NCI-H345 (cell line): Measurements from ENCODE around the gene HSPB2.

Source experiments
- DNase-seq: peaks from one replicate; lab custom pipeline; 2025; lab: John Stamatoyannopoulos, UW

HSPB2 gene

GRCh38 chr11:111939836-111940604 lies 27.5 kb downstream of the HSPB2 start:
- no peak for DNase-seq

DNA sequence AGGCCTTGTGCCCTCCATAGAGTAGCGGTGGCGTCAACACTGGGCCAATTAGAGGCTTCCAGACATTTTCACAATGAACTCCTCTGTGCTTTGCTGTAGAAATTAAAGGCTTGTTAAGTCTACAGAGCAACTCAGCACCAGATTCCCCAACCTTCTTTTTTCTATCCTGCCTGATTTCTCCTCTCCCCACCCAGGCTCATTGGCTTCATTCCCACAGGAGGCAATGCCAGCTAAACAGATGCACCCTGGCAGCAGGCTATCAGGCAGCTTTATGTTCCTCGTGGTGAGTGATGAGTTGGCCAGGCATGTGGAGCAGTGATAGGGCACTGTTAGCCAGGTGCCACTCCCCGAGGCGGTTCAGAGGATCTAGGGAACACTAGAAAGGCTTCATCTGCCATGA lies 29.4 kb downstream of the HSPB2 start:
- no peak for DNase-seq

DNA sequence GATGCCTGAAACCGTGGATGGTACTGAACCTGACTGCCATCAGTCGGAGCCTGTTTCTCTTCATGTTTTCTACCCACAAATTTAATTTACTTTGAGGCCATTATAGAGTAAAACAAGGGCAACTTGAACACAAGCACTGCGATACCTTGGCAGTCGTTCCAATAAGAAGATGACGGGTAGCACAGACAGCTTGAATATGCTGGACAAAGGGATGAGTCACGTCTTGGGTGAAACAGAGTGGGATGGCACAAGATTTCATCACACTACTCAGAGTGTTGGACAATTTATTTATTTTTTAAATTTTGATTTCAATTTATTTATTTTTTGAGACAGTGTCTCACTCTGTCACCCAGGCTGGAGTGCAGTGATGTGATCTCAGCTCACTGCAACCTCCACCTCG lies 30.3 kb downstream of the HSPB2 start:
- DNase-seq, result no peak

DNA sequence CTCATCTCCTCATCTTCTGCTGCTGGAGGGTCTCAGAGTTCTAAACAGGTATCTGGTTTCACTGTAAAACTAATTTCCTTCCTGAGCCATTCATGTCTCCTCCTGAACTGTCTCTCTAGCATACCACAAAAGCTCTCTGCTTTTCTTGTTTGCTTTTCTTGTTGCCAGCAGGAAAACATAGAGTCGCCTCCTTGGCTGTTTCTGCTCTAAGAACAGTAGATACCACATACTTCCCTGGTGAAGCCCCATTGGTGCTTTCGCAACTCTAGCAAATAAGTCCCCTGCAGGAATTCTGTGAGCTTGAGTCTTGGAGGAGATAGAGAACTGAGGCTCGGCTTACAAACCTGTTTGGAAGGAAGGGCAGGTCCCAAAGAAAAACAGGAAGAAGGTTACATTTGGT lies 31.6 kb downstream of the HSPB2 start:
- DNase-seq, result no peak

DNA sequence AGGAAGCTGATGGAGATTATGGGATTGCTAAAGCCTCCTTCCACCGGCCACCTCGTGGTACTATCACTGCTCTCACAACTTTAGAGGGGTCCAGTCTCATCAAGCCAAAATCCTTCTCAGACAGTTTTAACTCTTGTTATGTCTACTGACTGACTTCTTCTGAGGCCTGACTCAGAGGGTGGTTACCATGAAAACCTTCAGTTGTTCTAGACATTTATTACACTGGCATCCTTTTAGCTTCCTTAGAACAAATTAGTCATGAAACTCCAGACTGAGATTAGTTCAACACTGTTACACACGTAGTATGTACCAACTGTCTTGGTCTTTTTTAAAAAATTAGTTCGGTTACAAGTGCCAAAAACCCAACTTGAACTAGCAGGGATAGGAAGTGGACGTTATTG lies 32.1 kb downstream of the HSPB2 start:
- DNase-seq, result no peak

DNA sequence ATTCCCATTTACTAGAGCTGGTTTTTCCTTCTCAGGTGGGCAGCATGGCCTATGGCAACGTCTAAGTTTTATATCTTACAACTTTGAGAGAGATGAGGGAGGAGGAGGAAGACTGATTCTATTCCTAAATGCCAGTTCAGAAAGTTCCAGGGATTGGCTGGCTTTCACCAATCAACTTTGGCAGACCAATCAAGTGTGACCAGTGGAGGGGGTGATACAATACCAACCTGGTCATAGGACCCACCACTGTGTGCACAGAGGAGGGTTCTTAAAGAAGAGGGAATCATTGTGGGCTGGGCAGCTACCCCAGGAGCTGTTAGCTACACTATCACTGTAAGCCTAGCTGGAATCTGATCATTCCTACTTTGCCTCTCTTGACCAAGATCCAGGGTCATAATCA lies 32.7 kb downstream of the HSPB2 start:
- DNase-seq, result no peak

DNA sequence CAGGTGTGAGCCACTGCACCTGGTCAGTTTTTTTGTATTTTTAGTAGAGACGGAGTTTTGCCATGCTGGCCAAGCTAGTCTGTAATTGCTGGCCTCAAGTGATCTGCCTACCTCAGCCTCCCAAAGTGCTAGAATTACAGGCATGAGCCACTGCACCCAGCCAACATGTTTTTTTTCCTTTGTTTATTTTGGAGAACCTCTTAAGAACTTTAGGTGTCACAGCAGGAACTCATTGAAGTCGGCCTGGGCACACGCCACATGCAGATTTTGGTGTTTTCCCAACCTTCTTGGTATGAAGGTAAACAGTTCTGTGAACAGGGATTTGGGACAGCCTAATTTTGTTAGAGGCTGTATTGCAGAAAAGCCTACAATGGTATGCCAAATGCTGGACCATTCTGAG lies 34.0 kb downstream of the HSPB2 start:
- DNase-seq, result no peak

DNA sequence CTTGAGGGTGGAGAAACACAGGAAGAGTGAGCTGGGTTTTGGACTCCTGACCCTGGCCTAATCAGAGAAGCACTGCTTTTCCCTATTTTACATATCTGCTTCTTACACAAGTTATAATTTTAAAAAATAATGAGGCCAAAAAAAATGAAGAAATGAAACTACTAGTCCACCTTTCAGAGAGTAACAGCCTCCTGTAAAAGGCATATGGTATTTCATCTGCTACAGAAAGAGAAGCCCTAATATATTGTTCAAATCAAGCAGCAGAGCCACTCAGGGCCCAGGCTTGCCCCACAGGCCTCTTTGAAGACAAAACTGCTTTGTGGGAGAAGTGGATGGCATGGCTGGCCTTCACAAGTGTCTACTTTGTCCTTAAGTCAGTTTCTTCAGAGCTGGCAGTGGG lies 34.6 kb downstream of the HSPB2 start:
- no peak for DNase-seq

DNA sequence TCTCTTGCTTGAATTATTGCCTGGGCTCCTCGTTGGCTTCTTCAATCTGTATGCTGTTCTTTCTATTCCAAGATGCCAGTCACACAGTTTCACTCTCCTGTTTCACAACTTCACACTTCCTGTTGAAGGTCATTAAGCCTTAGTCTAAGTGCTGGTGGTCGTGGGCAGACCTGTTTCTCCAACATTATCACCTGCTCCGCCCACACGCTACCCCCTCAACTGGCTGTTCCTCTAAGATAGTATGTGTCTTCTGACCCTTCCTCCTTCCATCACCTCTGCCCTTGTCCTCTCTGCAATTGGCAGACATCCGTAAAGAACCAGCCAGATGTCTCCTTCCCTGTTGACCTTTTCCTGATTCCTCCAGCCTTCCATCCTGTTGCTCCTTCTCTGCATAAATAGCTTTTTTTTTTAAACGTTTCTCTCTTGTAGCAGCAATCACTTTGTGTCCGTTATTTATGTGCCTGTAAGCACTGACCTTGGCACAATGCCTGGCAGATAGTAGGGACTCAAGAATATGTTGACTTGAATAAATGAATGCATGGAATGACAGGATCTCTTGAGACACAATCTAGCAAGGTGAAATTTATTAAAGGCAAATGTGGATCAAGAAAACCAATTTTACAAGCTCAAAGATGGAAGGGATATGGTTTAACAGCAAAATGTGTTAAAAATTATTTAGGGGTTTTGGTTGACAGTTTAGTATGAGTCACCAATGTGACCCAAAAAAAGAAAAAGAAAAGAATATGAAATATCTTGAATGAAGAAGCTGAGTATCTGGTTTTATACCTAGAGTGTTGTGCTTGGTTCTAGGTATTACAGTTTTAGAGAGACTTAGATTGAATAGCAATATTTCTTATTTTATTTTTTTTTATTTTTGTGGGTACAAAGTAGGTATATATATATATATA lies 37.2 kb downstream of the HSPB2 start:
- no peak for DNase-seq

DNA sequence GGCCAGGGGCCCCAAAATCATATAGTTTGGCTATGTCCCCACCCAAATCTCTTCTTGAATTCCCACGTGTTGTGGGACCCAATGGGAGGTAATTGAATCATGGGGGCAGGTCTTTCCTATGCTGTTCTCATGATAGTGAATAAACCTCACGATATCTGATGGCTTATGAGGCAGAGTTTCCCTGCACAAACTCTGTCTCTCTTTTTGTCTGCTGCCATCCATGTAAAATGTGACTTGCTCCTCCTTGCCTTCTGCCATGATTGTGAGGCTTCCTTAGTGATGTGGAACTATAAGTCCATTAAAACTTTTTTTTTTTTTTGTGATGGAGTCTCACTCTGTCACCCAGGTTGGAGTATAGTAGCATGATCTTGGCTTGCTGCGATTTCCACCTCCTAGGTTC lies 39.0 kb downstream of the HSPB2 start:
- DNase-seq, result no peak

GRCh38 chr11:111954154-111954553 lies 41.6 kb downstream of the HSPB2 start:
- no peak for DNase-seq

DNA sequence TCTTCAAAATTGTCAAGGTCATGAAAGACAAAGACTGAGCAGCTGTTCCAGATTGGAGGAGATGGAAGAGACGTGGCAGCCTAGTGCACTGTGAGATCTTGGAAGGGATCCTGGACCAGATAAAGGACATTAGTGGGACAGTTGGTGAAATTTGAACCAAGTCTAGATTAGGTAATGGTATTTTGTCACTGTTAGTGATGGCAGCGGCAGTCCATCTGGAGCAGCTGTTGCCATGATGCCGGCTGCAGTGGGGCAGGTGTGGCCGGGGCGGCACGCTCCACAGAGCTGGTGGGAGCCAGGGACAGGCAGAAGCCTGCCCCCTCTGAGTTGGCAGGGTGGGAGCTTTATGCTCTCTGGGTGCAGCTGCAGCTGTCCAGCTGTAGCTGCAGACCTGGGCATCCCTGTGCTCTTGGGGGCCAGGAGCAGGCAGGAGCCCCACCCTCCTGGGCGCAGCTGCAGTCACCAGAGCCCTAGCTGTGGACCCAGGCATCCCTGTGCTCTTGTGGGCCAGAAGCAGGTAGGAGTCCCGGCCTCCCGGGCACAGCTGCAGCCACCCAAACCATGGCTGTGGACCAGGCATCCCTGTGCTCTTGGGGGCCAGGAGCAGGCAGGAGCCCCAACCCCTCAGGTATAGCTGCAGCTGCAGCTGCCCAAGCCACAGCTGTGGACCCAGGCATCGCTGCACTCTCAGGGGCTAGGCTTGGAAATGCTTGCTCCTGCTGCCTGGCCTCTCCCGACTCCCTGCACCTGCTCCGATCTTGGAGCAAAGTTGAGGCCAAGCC lies 45.3 kb downstream of the HSPB2 start:
- DNase-seq, result no peak

GRCh38 chr11:111960916-111961315 lies 48.4 kb downstream of the HSPB2 start:
- no peak for DNase-seq

DNA sequence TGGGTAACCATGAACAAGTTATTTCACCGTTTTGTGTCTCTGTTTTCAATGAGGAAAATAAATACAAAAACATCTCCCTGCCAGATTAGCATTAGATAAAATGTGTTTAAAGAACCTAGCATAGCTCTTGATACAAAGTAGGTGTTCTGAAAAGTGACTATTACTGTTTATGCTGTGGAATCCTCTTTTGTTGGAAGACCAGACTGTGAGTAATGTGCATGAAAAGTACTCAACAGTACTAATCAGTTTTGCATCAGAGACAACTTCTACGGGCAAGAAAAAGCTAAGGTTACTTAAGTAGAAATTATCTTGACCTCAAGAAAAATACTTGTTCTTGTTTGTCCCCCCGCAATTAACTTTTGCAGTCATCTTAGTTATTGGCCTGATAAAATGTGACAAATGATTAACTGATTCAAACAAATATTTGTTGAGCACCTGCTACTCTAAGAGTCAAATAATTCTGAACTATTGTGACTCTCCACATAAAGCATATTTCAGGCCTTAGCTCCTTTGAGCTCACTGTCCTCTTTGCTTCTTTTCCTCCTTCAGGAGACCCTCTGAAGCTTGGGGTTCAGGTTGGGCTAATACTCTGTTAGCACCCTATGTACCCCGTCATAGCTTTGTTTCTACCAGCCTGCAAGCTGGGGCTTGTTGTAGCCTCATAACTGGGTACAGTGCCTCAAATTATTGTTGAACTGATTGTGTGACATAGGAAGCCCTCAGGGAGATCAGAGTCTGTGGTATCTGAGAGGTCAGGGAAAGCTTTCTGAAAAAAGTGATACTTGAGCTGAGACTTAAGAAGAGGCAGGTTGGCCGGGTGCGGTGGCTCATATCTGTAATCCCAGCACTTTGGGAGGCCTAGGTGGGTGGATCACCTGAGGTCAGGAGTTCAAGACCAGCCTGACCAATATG lies 49.1 kb downstream of the HSPB2 start:
- no peak for DNase-seq
